Measurements from ENCODE around the gene AGTPBP1.
A peak's percentile ranks its signal among the peaks of the same experiment; 100 is the strongest.

The AGTPBP1 gene

GRCh38 chr9:85700330-85700729, 41.4 kb downstream of the AGTPBP1 start:
- no peak overlapping the region for H3K27ac Mint-ChIP-seq
- DNase-seq (ENCODE audit: low spot score in 2 of 2) (no peak), ATAC-seq (no peak)
- H3K9me3 Mint-ChIP-seq, result no peaks in the 10 kb centered on the region
- H3K4me1 Mint-ChIP-seq, result peaks cover 35% of the 10 kb centered on the region
- H3K36me3 Mint-ChIP-seq, result no peaks in the 10 kb centered on the region
- H3K4me3 Mint-ChIP-seq, result no peak overlapping the region

GRCh38 chr9:85688361-85688760, 53.4 kb downstream of the AGTPBP1 start:
- Mint-ChIP-seq H3K27ac (no peak overlapping the region), H3K36me3 (peaks cover 31% of the 10 kb centered on the region), H3K4me1 (peaks cover 21% of the 10 kb centered on the region), H3K9me3 (no peaks in the 10 kb centered on the region), H3K4me3 (no peak overlapping the region)
- ATAC-seq, result no peak
- DNase-seq (ENCODE audit: low spot score in 2 of 2), result no peak

- no peak overlapping the region for H3K4me3 Mint-ChIP-seq
- no peak for ATAC-seq
These were observed 56.7 kb downstream of the AGTPBP1 start for GRCh38 chr9:85685081-85685480.

GRCh38 chr9:85676790-85677189, 65.0 kb downstream of the AGTPBP1 start:
- no peak for ATAC-seq
- H3K9me3 Mint-ChIP-seq, result no peaks in the 10 kb centered on the region
- DNase-seq (ENCODE audit: low spot score in 2 of 2), result no peak
- no peaks in the 10 kb centered on the region for H3K4me1 Mint-ChIP-seq
- no peak overlapping the region for H3K27ac Mint-ChIP-seq
- peaks cover 76% of the 10 kb centered on the region for H3K36me3 Mint-ChIP-seq
- no peak overlapping the region for H3K4me3 Mint-ChIP-seq

More at GRCh38 chr9:85685081-85685480, 56.7 kb downstream of the AGTPBP1 start:
- no peak for DNase-seq (ENCODE audit: low spot score in 2 of 2)
- Mint-ChIP-seq H3K9me3 (no peaks in the 10 kb centered on the region), H3K36me3 (peaks cover 36% of the 10 kb centered on the region), H3K4me1 (peaks cover 23% of the 10 kb centered on the region), H3K27ac (no peak overlapping the region)

GRCh38 chr9:85667374-85667773, 74.4 kb downstream of the AGTPBP1 start:
- no peak for ATAC-seq
- no peak for DNase-seq (ENCODE audit: low spot score in 2 of 2)
- Mint-ChIP-seq H3K36me3 (peaks cover 53% of the 10 kb centered on the region), H3K9me3 (no peaks in the 10 kb centered on the region), H3K27ac (no peak overlapping the region), H3K4me3 (no peak overlapping the region), H3K4me1 (no peaks in the 10 kb centered on the region)

- Mint-ChIP-seq H3K36me3 (peaks cover 46% of the 10 kb centered on the region), H3K4me1 (no peaks in the 10 kb centered on the region), H3K4me3 (no peak overlapping the region), H3K9me3 (no peaks in the 10 kb centered on the region), H3K27ac (no peak overlapping the region)
- DNase-seq (ENCODE audit: low spot score in 2 of 2), result no peak
- no peak for ATAC-seq
These were observed 75.7 kb downstream of the AGTPBP1 start for GRCh38 chr9:85666086-85666485.

- ATAC-seq (no peak), DNase-seq (ENCODE audit: low spot score in 2 of 2) (no peak)
- H3K27ac Mint-ChIP-seq, result no peak overlapping the region
- H3K4me3 Mint-ChIP-seq, result no peak overlapping the region
- no peaks in the 10 kb centered on the region for H3K4me1 Mint-ChIP-seq
- H3K36me3 Mint-ChIP-seq, result peaks cover 15% of the 10 kb centered on the region
- H3K9me3 Mint-ChIP-seq, result no peaks in the 10 kb centered on the region
These were observed 79.2 kb downstream of the AGTPBP1 start for GRCh38 chr9:85662573-85662972.

GRCh38 chr9:85658716-85659115, 83.0 kb downstream of the AGTPBP1 start:
- Mint-ChIP-seq H3K4me3 (no peak overlapping the region), H3K4me1 (no peaks in the 10 kb centered on the region), H3K9me3 (no peaks in the 10 kb centered on the region), H3K27ac (no peak overlapping the region), H3K36me3 (peaks cover 36% of the 10 kb centered on the region)
- DNase-seq (ENCODE audit: low spot score in 2 of 2), result no peak
- ATAC-seq, result no peak

- H3K9me3 Mint-ChIP-seq, result no peaks in the 10 kb centered on the region
- no peaks in the 10 kb centered on the region for H3K4me1 Mint-ChIP-seq
- H3K4me3 Mint-ChIP-seq, result no peak overlapping the region
- H3K36me3 Mint-ChIP-seq, result peaks cover 61% of the 10 kb centered on the region
- ATAC-seq (no peak), DNase-seq (ENCODE audit: low spot score in 2 of 2) (no peak)
- H3K27ac Mint-ChIP-seq, result no peak overlapping the region
These were observed 88.6 kb downstream of the AGTPBP1 start for GRCh38 chr9:85653153-85653552.

GRCh38 chr9:85647571-85647970, 94.2 kb downstream of the AGTPBP1 start:
- H3K9me3 Mint-ChIP-seq, result no peaks in the 10 kb centered on the region
- no peak overlapping the region for H3K4me3 Mint-ChIP-seq
- peaks cover 54% of the 10 kb centered on the region for H3K36me3 Mint-ChIP-seq
- no peak overlapping the region for H3K27ac Mint-ChIP-seq
- DNase-seq (ENCODE audit: low spot score in 2 of 2) (no peak), ATAC-seq (no peak)
- H3K4me1 Mint-ChIP-seq, result no peaks in the 10 kb centered on the region

- Mint-ChIP-seq H3K4me3 (no peak overlapping the region), H3K27ac (no peak overlapping the region), H3K36me3 (peaks cover 63% of the 10 kb centered on the region), H3K9me3 (no peaks in the 10 kb centered on the region), H3K4me1 (no peaks in the 10 kb centered on the region)
- DNase-seq (ENCODE audit: low spot score in 2 of 2) (no peak), ATAC-seq (peak; percentile 80)
These were observed 95.7 kb downstream of the AGTPBP1 start for GRCh38 chr9:85645909-85646627.

GRCh38 chr9:85640425-85640824, 101.3 kb downstream of the AGTPBP1 start:
- peaks cover 69% of the 10 kb centered on the region for H3K36me3 Mint-ChIP-seq
- H3K4me3 Mint-ChIP-seq, result no peak overlapping the region
- no peaks in the 10 kb centered on the region for H3K4me1 Mint-ChIP-seq
- H3K27ac Mint-ChIP-seq, result no peak overlapping the region
- H3K9me3 Mint-ChIP-seq, result no peaks in the 10 kb centered on the region
- DNase-seq (ENCODE audit: low spot score in 2 of 2), result no peak
- no peak for ATAC-seq

- ATAC-seq, result no peak
- H3K36me3 Mint-ChIP-seq, result peaks cover 67% of the 10 kb centered on the region
- DNase-seq (ENCODE audit: low spot score in 2 of 2), result no peak
- H3K4me3 Mint-ChIP-seq, result no peak overlapping the region
- no peaks in the 10 kb centered on the region for H3K9me3 Mint-ChIP-seq
- no peaks in the 10 kb centered on the region for H3K4me1 Mint-ChIP-seq
- peak overlapping the region; percentile 23 for H3K27ac Mint-ChIP-seq
These were observed 102.0 kb downstream of the AGTPBP1 start for GRCh38 chr9:85639675-85640186.

GRCh38 chr9:85631809-85632208, 109.9 kb downstream of the AGTPBP1 start:
- Mint-ChIP-seq H3K9me3 (no peaks in the 10 kb centered on the region), H3K36me3 (peaks cover 35% of the 10 kb centered on the region), H3K27ac (no peak overlapping the region), H3K4me3 (no peak overlapping the region), H3K4me1 (no peaks in the 10 kb centered on the region)
- no peak for DNase-seq (ENCODE audit: low spot score in 2 of 2)
- no peak for ATAC-seq

GRCh38 chr9:85630676-85631075, 111.1 kb downstream of the AGTPBP1 start:
- Mint-ChIP-seq H3K36me3 (peaks cover 24% of the 10 kb centered on the region), H3K27ac (peak overlapping the region; percentile 23), H3K4me3 (no peak overlapping the region), H3K4me1 (no peaks in the 10 kb centered on the region), H3K9me3 (no peaks in the 10 kb centered on the region)
- ATAC-seq, result no peak
- no peak for DNase-seq (ENCODE audit: low spot score in 2 of 2)

GRCh38 chr9:85617141-85617670, 124.5 kb downstream of the AGTPBP1 start:
- H3K36me3 Mint-ChIP-seq, result peaks cover 40% of the 10 kb centered on the region
- no peaks in the 10 kb centered on the region for H3K4me1 Mint-ChIP-seq
- H3K4me3 Mint-ChIP-seq, result no peak overlapping the region
- ATAC-seq (no peak), DNase-seq (ENCODE audit: low spot score in 2 of 2) (no peak)
- H3K27ac Mint-ChIP-seq, result no peak overlapping the region
- H3K9me3 Mint-ChIP-seq, result no peaks in the 10 kb centered on the region

Measured in stimulated activated effector memory CD8-positive, alpha-beta T cell treated with anti-CD3 and anti-CD28 coated beads, Interleukin-12 subunit alpha, Interleukin-12 subunit beta, amount 100 ng/mL, for 72 hours (primary cell).